Neural crest cell (in vitro differentiated cells): ENCODE results near the gene RASSF7. TPM values are rescaled to one million over a fixed set of nuclear protein-coding genes. Genes with fewer than 3 reads are reported as not detected.

Experiments
- DNase-seq: peaks from one replicate; pipeline ENCODE4 v3.0.0; 2021; ENCODE audit warnings: low read depth, mixed read lengths, low spot score
- H3K27ac Mint-ChIP-seq: one replicate; pipeline ENCODE4 v1.8.0; 2021; ENCODE audit warnings: mild to moderate bottlenecking, mixed read lengths; ENCODE audit not compliant: unreplicated experiment
- H3K27me3 Mint-ChIP-seq: 2 replicates; pipeline ENCODE4 v1.8.0; 2021; ENCODE audit warnings: low read depth, mild to moderate bottlenecking, mixed read lengths
- H3K36me3 Mint-ChIP-seq: 2 replicates; pipeline ENCODE4 v1.8.0; 2021; ENCODE audit warnings: low read depth, mild to moderate bottlenecking, mixed read lengths
- H3K4me1 Mint-ChIP-seq: 2 replicates; pipeline ENCODE4 v1.8.0; 2021; ENCODE audit warnings: mixed read lengths
- H3K4me3 Mint-ChIP-seq: one replicate; pipeline ENCODE4 v1.8.0; 2021; ENCODE audit warnings: mild to moderate bottlenecking, mixed read lengths
- H3K9me3 Mint-ChIP-seq: 2 replicates; pipeline ENCODE4 v1.8.0; 2021; ENCODE audit warnings: mixed read lengths
- CTCF ChIP-seq: fragments of 200-600 bp; sonication (generic); conservative IDR thresholded peaks from 2 replicates; pipeline ENCODE4 v1.5.0; 2021; ENCODE audit warnings: antibody characterized with exemption, mild to moderate bottlenecking
- total RNA-seq: library from RNA; stranded (reverse); gene quantifications from 2 replicates; pipeline ENCODE4 v1.2.1, GENCODE V29; 2021

RASSF7 gene
- total RNA-seq, 1 donor from 2014 or later: 7.3 TPM

GRCh38 chr11:553988-554340, 6.8 kb upstream of the RASSF7 start:
- no peaks in the 10 kb centered on the region for H3K4me1 Mint-ChIP-seq
- H3K4me3 Mint-ChIP-seq: no peak overlapping the region
- DNase-seq: no peak
- H3K36me3 Mint-ChIP-seq: no peaks in the 10 kb centered on the region
- no peak overlapping the region for H3K27ac Mint-ChIP-seq
- H3K9me3 Mint-ChIP-seq: no peaks in the 10 kb centered on the region
- TF ChIP-seq CTCF: no peak
- H3K27me3 Mint-ChIP-seq: peaks cover 39% of the 10 kb centered on the region

- Mint-ChIP-seq H3K9me3 (no peaks in the 10 kb centered on the region), H3K27me3 (peaks cover 42% of the 10 kb centered on the region), H3K27ac (no peak overlapping the region), H3K4me3 (no peak overlapping the region), H3K36me3 (no peaks in the 10 kb centered on the region), H3K4me1 (no peaks in the 10 kb centered on the region)
- DNase-seq: peak; percentile 57
- TF ChIP-seq CTCF: peak; percentile 70
These were observed 6.1 kb upstream of the RASSF7 start for GRCh38 chr11:554428-555226.

- Mint-ChIP-seq H3K9me3 (no peaks in the 10 kb centered on the region), H3K36me3 (no peaks in the 10 kb centered on the region), H3K27ac (no peak overlapping the region), H3K4me3 (no peak overlapping the region), H3K4me1 (peaks cover 5% of the 10 kb centered on the region), H3K27me3 (peaks cover 47% of the 10 kb centered on the region)
- no peak for DNase-seq
- no peak for TF ChIP-seq CTCF
These were observed 5.5 kb upstream of the RASSF7 start for GRCh38 chr11:555227-555779.

GRCh38 chr11:555780-556661, 4.7 kb upstream of the RASSF7 start:
- no peak overlapping the region for H3K4me3 Mint-ChIP-seq
- H3K27me3 Mint-ChIP-seq: peaks cover 47% of the 10 kb centered on the region
- H3K27ac Mint-ChIP-seq: no peak overlapping the region
- no peak for TF ChIP-seq CTCF
- H3K9me3 Mint-ChIP-seq: no peaks in the 10 kb centered on the region
- H3K36me3 Mint-ChIP-seq: no peaks in the 10 kb centered on the region
- no peak for DNase-seq
- H3K4me1 Mint-ChIP-seq: peaks cover 5% of the 10 kb centered on the region

GRCh38 chr11:556662-557256, 4.0 kb upstream of the RASSF7 start:
- peaks cover 52% of the 10 kb centered on the region for H3K27me3 Mint-ChIP-seq
- H3K27ac Mint-ChIP-seq: no peak overlapping the region
- no peaks in the 10 kb centered on the region for H3K9me3 Mint-ChIP-seq
- H3K36me3 Mint-ChIP-seq: no peaks in the 10 kb centered on the region
- DNase-seq: no peak
- no peak overlapping the region for H3K4me3 Mint-ChIP-seq
- TF ChIP-seq CTCF: no peak
- H3K4me1 Mint-ChIP-seq: peaks cover 5% of the 10 kb centered on the region
